HAP-1 (cell line): ENCODE results near the gene SAMD14.
A peak's percentile ranks its signal among the peaks of the same experiment; 100 is the strongest.

Experiments
- DNase-seq, 2 experiments: peaks; one replicate each; pipeline ENCODE4 v3.0.0-alpha.2; 2016 to 2020; ENCODE audit warnings: low spot score in 2 of 2
- H3K27me3 ChIP-seq: fragments of 250-450 bp; sonication (Bioruptor Pico); 2 replicates; pipeline ENCODE4 v1.5.1; 2020; ENCODE audit warnings: low read depth, mild to moderate bottlenecking, moderate library complexity
- H3K36me3 ChIP-seq: fragments of 250-450 bp; sonication (Bioruptor Pico); replicated peaks from 2 replicates; pipeline ENCODE4 v1.5.1; 2020; ENCODE audit warnings: mild to moderate bottlenecking
- H3K4me1 ChIP-seq: fragments of 250-450 bp; sonication (Bioruptor Pico); 2 replicates; pipeline ENCODE4 v1.5.1; 2020; ENCODE audit warnings: mild to moderate bottlenecking
- H3K4me3 ChIP-seq: fragments of 250-450 bp; sonication (Bioruptor Pico); 2 replicates; pipeline ENCODE4 v1.5.1; 2020; ENCODE audit warnings: mild to moderate bottlenecking, moderate library complexity
- H3K9me3 ChIP-seq: fragments of 250-450 bp; sonication (Bioruptor Pico); 2 replicates; pipeline ENCODE4 v1.5.1; 2020; ENCODE audit warnings: mild to moderate bottlenecking, moderate library complexity
- in situ Hi-C: fragments of 300-500 bp; cut with MboI; formaldehyde crosslinking; loops from 3 replicates; pipeline ENCODE4 v1.14.3; 2020; ENCODE audit warnings: low sequenced_read_pairs, inconsistent platforms, mixed read lengths

SAMD14 gene

DNA sequence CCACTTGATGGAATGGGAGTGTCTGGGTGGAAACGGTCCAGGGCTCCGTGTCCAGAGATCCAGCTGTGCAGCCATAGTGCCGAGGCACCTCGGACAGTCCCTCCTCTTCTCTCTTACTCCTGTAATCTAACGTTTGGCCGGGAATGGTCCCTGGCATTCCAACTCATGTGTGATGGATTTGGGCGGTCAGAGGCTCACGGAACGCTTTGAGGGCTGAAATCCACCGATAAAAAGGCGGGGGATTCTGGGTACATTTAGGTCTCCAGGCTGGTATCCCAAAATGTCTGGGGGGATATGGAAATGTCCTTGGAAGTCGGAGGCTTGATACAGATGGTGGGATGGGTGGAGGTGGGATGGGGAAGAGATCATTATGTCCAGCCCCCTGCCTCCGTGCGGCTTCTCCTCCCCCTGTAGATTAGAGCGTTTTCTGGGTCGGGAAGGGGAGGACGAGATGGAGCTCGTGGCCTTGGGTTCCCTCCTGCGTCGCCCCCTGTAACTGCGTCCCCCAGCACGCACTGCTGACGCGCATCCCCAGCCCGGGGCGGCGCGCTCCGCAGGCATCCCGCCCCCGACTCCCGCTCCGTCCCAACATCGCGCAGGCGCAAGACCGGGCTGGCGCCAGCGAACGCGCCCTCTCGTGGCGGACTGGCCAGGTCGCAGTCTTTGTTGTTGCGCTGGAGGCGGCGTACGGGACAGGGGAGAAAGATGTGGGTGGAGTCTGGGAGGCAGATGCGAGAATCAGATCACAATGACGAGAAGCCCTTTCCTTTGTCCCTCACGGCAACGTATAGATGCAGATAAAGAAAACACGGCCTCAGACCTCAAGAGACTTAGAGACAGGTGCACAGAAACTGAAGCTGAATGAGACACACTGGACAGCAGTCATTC lies 31.3 kb upstream of the SAMD14 start:
- Histone ChIP-seq H3K9me3 (no peaks in the 10 kb centered on the region), H3K27me3 (no peaks in the 10 kb centered on the region), H3K36me3 (no peaks in the 10 kb centered on the region), H3K4me1 (peaks cover 8% of the 10 kb centered on the region; the same call in 1 of the 2 replicates), H3K4me3 (peak overlapping the region; percentile 32)
- in situ Hi-C loops: no loop called here
- peak; percentile 90 to 96 for DNase-seq

DNA sequence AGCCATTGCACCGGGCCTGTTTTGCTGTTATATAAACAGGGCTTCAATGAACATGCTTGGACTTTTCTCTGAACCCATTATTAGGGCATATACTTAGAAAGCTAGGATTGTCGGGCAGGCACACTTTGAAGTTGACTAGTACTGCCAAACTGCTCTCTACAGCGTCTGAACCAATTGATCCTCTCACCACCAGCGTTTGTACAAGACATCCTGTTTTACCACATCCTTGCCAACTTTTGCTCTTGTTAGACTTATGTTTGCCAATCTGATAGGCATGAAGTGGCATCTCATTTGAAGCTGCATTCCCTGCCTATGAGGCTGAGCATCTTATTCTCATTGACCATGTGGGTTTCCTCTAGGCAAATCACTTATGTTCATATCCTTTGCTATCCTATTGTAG lies 27.9 kb upstream of the SAMD14 start:
- H3K4me1 ChIP-seq: peaks cover 20% of the 10 kb centered on the region
- DNase-seq: no peak
- in situ Hi-C loops: no loop called here

DNA sequence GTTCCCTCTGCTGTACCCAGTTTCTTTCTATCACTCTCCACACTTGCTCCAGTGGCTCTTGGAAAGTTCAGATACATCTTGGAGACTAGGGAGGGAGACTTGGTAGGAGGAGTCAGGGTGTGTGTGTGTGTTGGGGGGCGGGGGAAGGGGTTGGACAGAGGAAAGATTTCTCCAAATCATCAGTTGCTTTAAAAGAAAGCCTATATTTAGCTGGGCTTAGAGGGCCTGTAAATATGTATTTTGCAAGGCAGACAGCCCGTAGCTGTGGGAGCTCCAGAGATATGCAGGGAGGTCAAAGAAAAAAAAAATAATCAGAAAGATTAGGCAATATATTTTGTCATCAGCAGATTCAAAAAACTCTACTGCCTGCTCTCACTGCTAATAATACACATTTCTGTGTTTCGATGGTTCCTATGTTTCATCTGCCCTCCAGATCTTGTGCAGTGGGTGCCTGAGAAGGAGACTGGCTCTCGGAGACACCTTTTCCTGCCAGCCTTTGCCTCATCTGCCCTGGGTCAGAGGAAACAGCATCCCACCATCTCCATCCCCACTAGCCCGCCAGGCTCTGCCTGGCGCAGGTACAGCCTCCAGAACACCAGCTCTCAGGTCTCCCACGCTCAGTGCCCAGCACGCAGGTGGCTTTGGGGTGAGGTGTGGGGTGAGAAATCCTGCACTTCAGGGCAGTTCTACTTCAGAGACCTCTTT lies 25.3 kb upstream of the SAMD14 start:
- H3K4me1 ChIP-seq: peaks cover 24% of the 10 kb centered on the region
- DNase-seq: peak in 1 of 2 experiments; percentile 54
- no peaks in the 10 kb centered on the region for H3K27me3 ChIP-seq
- in situ Hi-C loops: no loop called here
- H3K9me3 ChIP-seq: no peaks in the 10 kb centered on the region
- no peaks in the 10 kb centered on the region for H3K36me3 ChIP-seq
- no peak overlapping the region for H3K4me3 ChIP-seq

More for the DNA sequence above, 27.9 kb upstream of the SAMD14 start:
- H3K9me3 ChIP-seq: no peaks in the 10 kb centered on the region
- no peaks in the 10 kb centered on the region for H3K36me3 ChIP-seq
- H3K27me3 ChIP-seq: no peaks in the 10 kb centered on the region
- H3K4me3 ChIP-seq: no peak overlapping the region

DNA sequence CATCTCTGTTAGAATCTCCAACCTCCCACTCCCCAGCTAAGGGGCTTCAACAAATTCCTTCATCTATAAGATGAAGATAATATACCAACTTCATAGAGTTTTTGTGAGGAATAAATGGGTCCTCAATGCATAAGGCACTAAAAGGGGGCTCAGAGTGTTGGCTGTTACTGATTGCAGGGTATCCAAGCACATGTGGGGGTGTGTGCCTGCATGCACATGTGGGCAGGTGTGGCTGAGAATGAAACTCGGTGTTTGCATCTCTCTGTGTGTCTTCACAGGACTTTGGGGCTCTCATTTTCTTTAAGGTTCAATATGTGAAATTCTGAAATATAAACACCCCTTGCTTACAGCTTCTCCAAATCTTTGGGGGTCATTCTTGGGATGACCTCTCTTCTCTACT lies 24.6 kb upstream of the SAMD14 start:
- H3K9me3 ChIP-seq: no peaks in the 10 kb centered on the region
- DNase-seq: no peak
- H3K4me1 ChIP-seq: peaks cover 24% of the 10 kb centered on the region
- no peaks in the 10 kb centered on the region for H3K36me3 ChIP-seq
- no peak overlapping the region for H3K4me3 ChIP-seq
- no peaks in the 10 kb centered on the region for H3K27me3 ChIP-seq
- in situ Hi-C loops: no loop called here

DNA sequence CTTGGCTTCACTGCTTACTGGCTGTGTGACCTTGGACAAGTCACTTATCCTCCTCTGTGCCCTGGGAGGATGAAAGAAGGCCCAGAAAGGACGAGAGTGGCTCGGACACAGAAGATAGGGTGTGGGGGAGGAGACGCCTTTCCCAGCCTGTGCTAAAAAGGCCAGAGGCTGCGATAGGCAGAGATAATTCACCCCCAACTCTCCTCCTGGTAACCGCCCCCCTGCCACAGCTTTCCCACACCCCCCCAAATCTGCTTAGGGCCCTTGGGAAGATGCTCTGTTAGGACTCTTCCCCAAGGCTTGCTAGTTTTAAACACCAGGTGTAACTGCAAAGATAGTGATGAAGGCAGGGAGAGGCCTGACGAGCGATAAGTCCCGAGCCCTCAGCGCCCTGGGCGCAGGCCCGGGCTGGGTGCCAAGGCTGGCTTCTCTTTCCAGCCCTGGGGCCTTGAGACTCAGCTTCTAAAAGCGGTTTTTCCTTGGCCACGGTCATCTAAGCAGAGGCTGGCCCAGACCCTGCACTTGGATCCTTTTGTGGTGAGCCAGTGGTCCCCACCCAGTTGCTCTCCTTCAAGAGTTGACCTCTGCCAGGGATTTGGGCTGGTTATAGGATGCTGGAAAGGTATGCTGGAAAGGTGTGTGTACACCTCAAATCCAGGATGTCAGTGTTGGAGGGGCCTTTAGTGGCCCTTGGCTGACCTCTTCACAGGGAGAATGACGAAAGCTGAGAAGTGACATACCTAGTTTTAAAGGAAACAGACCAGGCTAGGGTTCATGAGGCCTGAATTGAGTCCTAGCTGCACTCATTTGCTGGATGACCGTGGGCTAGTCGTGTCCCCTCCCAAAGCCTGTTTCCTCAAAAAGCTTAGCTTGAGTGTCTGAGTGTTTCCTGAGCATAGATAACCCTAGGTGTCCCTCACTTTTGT lies 24.0 kb upstream of the SAMD14 start:
- H3K4me3 ChIP-seq: no peak overlapping the region
- H3K27me3 ChIP-seq: no peaks in the 10 kb centered on the region
- H3K36me3 ChIP-seq: no peaks in the 10 kb centered on the region
- in situ Hi-C loops: no loop called here
- no peak for DNase-seq
- peaks cover 24% of the 10 kb centered on the region for H3K4me1 ChIP-seq
- no peaks in the 10 kb centered on the region for H3K9me3 ChIP-seq

DNA sequence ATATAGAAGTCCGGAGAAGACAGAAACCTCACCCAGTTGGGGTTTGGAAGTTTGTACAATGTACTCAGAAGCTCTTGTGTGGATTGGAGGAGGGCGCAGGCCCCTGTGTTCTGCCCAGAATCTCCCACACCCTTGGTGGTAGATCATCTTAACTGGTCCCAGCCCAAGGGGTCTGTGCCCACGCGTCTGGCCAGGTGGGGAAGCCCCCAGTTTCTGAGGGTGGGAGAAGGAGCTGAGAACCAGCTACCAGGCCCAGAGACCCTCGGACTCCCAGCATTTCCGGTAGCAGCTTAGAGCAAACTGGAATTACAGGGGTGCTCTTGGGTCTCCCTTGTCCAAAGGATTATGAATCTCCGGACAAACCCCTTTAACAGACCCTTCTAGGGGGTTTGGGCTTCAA lies 22.8 kb upstream of the SAMD14 start:
- no peak for DNase-seq
- H3K4me3 ChIP-seq: peak overlapping the region; percentile 59
- H3K9me3 ChIP-seq: no peaks in the 10 kb centered on the region
- in situ Hi-C loops: no loop called here
- H3K4me1 ChIP-seq: peaks cover 24% of the 10 kb centered on the region
- no peaks in the 10 kb centered on the region for H3K27me3 ChIP-seq
- H3K36me3 ChIP-seq: no peaks in the 10 kb centered on the region

DNA sequence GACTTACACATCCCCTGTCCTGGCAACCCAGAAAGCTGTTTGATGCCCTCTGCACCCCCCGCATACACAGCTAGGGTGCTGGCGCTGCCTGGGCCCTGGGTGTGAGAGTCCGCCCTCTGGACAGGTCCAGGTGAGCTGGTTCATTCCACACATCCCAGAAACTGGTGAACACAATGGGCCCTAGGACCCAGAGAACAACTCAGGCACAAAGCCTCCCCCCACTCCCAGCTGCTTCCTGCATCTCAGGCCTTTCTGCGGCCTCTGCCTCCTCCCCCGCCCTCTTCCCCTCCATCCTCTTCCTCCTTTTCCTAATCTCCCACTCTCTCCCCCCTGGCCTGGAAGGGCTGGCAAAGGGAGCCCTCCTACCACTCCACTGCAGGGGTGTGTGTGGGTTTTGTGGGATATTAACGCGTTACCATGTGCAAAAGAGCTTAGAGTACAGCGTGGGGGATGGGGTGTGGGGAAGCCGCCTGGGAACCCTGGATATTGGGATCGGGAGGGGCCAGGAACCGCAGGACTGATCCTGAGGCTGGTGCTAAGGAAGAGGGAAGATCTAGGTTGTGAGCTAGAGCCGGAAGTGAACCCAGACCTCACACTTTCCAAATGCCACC lies 22.1 kb upstream of the SAMD14 start:
- peak; percentile 91 to 92 for DNase-seq
- Histone ChIP-seq H3K4me3 (peak overlapping the region; percentile 59), H3K9me3 (no peaks in the 10 kb centered on the region), H3K4me1 (peaks cover 24% of the 10 kb centered on the region), H3K36me3 (no peaks in the 10 kb centered on the region), H3K27me3 (no peaks in the 10 kb centered on the region)
- in situ Hi-C loops: no loop called here

DNA sequence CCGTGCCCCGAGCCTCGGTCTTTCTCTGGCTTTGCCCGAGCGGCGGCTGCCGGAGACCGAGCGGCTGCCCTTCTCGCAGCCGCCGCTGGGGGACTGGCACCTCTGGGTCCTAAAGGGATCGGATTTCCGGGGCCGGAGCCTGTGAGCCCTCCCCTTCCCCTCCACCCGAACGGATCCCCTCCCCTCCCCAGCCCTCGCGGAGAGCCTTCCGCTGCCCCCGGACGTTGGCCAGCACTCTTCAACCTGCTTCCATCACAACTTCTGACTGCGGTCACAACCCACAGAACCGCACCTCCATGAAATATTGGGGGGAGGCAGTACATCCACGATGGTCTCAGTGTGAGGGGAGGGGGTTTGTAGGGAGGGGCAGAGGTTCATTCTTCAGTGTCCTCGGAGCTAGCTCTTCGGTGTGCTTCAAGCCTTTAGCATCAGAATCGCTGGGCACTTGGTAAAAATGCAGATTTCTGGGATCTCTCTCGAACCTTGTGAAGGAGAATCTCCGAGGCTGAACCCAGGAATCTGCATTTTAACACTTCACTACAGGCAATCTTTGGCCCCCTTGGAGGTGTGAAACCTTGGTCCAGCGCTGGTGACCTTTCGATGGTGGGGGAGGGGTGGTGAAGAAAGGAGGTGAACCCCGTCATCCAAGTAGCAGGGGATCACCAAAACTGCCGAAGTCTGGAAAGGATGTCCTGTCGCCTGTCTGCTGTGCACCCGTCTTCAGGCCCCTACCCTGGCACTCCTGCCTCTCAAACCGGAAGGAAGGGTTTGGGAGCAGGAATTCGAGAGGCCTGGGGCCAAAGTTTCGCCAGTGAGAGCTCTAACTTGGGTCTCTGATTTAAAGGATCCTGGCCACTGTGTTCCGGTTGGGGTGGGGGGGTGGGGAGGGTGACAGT lies 21.3 kb upstream of the SAMD14 start:
- in situ Hi-C loops: no loop called here

DNA sequence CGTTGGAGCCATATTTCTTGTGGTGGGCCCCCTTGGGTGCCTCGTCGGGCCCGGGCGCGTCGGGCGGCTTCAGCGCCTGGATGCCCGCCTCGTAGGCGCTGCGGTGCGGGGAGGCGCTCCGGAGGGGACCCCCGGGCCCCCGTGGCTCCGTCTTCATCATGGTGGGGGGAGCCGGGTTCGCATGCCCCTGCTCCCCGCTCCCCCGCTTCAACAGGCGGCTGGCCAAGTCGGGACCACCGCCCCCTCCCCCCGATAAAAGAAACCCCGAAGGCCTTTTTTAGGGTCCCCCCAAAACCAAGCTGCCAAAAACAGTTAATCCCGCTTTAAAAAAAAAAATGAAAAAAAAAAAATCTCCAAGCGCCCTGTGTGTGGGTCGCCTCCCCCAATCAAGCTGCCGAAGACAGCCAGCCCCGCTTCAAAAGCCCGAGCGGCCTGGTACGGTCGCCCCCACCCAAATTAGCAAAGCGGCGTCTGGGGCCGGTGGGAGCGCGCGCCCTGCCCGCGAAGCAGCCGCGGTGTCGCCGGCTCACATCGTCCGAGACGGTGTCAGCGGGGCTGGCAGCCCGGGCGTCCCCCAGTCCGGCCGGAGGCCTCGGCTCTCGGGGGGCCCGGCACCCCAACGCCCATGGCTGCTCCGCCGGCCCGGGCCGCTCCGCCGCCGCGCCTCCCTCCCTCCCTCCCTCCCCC lies 20.5 kb upstream of the SAMD14 start, which contains the start of gene PPP1R9B:
PPP1R9B (minus strand) TSS at position 324 of the 687 bp plus-strand sequence; CDS start at position 160, 164 bp downstream.
- H3K4me1 ChIP-seq: peaks cover 16% of the 10 kb centered on the region
- no peaks in the 10 kb centered on the region for H3K27me3 ChIP-seq
- in situ Hi-C loops: no loop called here
- no peaks in the 10 kb centered on the region; the same call in 1 of the 2 replicates for H3K36me3 ChIP-seq
- H3K9me3 ChIP-seq: no peaks in the 10 kb centered on the region
- peak within 1 kb of the TSS; percentile 59 for H3K4me3 ChIP-seq
- peak in 1 of 2 experiments; percentile 33 for DNase-seq

More for the DNA sequence above, 21.3 kb upstream of the SAMD14 start:
- no peaks in the 10 kb centered on the region for H3K9me3 ChIP-seq
- no peaks in the 10 kb centered on the region for H3K36me3 ChIP-seq
- H3K4me3 ChIP-seq: peak overlapping the region; percentile 59
- no peaks in the 10 kb centered on the region for H3K27me3 ChIP-seq
- peak; percentile 87 to 94 for DNase-seq
- H3K4me1 ChIP-seq: peaks cover 24% of the 10 kb centered on the region

DNA sequence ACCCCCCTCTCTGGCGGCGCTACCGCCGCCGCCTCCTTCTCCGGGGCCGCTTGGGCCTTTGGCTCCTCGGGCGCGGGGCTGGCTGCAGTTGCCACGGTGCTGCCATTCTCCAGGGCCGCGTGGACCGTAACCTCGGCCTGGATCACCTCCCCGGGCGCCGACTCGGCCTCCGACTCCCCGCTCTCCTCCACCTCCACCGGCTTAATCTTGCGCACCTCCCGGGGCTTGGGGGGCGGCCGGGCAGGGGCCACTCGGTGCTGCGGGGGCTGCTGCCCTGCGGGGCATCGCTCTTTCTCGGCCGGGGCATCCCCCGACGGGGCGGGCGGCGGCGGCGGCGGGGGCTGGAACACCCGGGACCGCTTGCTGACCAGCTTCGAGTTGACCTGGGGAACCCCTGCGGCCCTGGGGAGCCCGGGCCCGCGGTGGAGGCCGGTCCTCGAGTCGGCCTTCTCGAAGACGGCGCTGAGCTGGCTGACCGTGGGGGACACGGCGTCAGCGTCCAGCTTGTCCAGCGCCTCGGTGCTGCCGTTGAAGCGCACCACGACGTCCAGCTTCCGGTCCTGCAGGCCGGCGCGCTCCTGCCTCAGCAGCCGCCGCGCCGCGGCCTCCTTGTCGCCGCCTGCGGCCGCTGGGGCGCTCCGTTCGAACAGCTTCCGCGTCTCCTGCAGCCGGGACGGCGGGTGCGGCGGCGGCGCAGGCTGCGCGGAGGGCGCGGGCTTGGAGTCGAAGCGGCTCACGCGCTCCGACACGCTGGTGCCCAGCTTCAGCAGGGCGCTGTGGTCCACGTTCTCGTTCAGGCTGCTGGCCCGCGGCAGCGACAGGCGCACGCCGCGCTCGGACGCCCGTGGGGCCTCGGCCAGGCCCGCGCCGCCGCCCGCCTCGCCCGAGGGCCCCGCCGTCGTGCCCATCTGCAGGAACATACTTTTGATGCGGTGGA lies 19.7 kb upstream of the SAMD14 start:
- peak in 1 of 2 experiments; percentile 58 for DNase-seq
- peaks cover 6% of the 10 kb centered on the region for H3K36me3 ChIP-seq
- H3K4me1 ChIP-seq: peaks cover 12% of the 10 kb centered on the region
- no peaks in the 10 kb centered on the region for H3K9me3 ChIP-seq
- peak overlapping the region; percentile 59 for H3K4me3 ChIP-seq
- in situ Hi-C loops: no loop called here
- no peaks in the 10 kb centered on the region for H3K27me3 ChIP-seq

DNA sequence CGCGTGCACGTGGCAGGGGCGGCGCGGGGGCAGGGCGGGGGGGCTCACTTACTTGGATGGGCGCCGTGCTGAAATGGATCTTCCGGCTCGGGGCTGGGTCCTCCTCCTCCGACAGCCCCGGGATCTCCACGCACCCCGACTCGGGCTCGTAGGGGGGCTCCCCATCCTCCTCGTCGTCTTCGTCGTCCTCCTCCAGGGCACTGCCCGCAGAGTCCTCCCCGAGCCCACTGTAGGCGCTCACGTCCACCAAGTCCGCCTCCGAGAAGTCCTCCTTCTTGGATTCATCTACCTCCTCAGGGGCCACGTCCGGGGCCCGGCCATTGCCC lies 19.1 kb upstream of the SAMD14 start:
- in situ Hi-C loops: no loop called here
- H3K9me3 ChIP-seq: no peaks in the 10 kb centered on the region
- no peaks in the 10 kb centered on the region for H3K27me3 ChIP-seq
- no peak for DNase-seq
- H3K36me3 ChIP-seq: peaks cover 13% of the 10 kb centered on the region
- H3K4me1 ChIP-seq: peaks cover 12% of the 10 kb centered on the region
- H3K4me3 ChIP-seq: peak overlapping the region; percentile 59
